IPS-NIHi7 (cell line): Measurements from ENCODE around the gene ANKS1A.

ENCODE experiments used
- DNase-seq: peaks from one replicate; pipeline ENCODE4 v3.0.0; 2012; ENCODE audit warnings: mixed read lengths; ENCODE audit errors: extremely low spot score

The ANKS1A gene

GRCh38 chr6:34958734-34959133 lies 69.7 kb downstream of the ANKS1A start:
- no peak for DNase-seq

GRCh38 chr6:34959224-34959623 lies 70.2 kb downstream of the ANKS1A start:
- no peak for DNase-seq

- DNase-seq: no peak
Measured at GRCh38 chr6:34961082-34961481, 72.0 kb downstream of the ANKS1A start.

GRCh38 chr6:34961574-34961973 lies 72.5 kb downstream of the ANKS1A start:
- DNase-seq: no peak

- no peak for DNase-seq
Measured at GRCh38 chr6:34964564-34964963, 75.5 kb downstream of the ANKS1A start.

- DNase-seq: no peak
Measured at GRCh38 chr6:34967461-34967860, 78.4 kb downstream of the ANKS1A start.

- DNase-seq: no peak
Measured at GRCh38 chr6:34969662-34970265, 80.7 kb downstream of the ANKS1A start.

GRCh38 chr6:34970488-34970887 lies 81.4 kb downstream of the ANKS1A start:
- no peak for DNase-seq

- DNase-seq: no peak
Measured at GRCh38 chr6:34970957-34971356, 81.9 kb downstream of the ANKS1A start.

- DNase-seq: peak; percentile 31
Measured at GRCh38 chr6:34973547-34974248, 84.6 kb downstream of the ANKS1A start.

GRCh38 chr6:34974249-34974642 lies 85.2 kb downstream of the ANKS1A start:
- no peak for DNase-seq

- DNase-seq: no peak
Measured at GRCh38 chr6:34976239-34976638, 87.2 kb downstream of the ANKS1A start.

- no peak for DNase-seq
Measured at GRCh38 chr6:34979218-34979617, 90.2 kb downstream of the ANKS1A start.

GRCh38 chr6:34979994-34980393 lies 90.9 kb downstream of the ANKS1A start:
- no peak for DNase-seq

GRCh38 chr6:34981366-34981765 lies 92.3 kb downstream of the ANKS1A start:
- DNase-seq: no peak

GRCh38 chr6:34981951-34982350 lies 92.9 kb downstream of the ANKS1A start:
- no peak for DNase-seq

GRCh38 chr6:34982424-34982852 lies 93.4 kb downstream of the ANKS1A start:
- no peak for DNase-seq

GRCh38 chr6:34984416-34984815 lies 95.4 kb downstream of the ANKS1A start:
- no peak for DNase-seq

GRCh38 chr6:34985236-34985635 lies 96.2 kb downstream of the ANKS1A start:
- no peak for DNase-seq

GRCh38 chr6:34986845-34987246 lies 97.8 kb downstream of the ANKS1A start:
- DNase-seq: peak; percentile 88

GRCh38 chr6:34987506-34987905 lies 98.5 kb downstream of the ANKS1A start:
- no peak for DNase-seq

- no peak for DNase-seq
Measured at GRCh38 chr6:34990971-34991560, 102.0 kb downstream of the ANKS1A start.

- DNase-seq: no peak
Measured at GRCh38 chr6:34992376-34992775, 103.3 kb downstream of the ANKS1A start.
